Glutamatergic neuron (in vitro differentiated cells): ENCODE measurements around the gene MMP17. TPM values are rescaled to one million over a fixed set of nuclear protein-coding genes. Genes with fewer than 3 reads are reported as not detected.

ENCODE experiments used
- DNase-seq: peaks from one replicate; pipeline ENCODE4 v3.0.0; 2022
- H3K27ac Mint-ChIP-seq: one replicate; pipeline ENCODE4 v1.8.0; 2020; ENCODE audit warnings: mild to moderate bottlenecking, mixed read lengths, inconsistent platforms; ENCODE audit not compliant: unreplicated experiment
- H3K27me3 Mint-ChIP-seq: one replicate; pipeline ENCODE4 v1.8.0; 2020; ENCODE audit warnings: mild to moderate bottlenecking, moderate library complexity, mixed read lengths, inconsistent platforms; ENCODE audit not compliant: unreplicated experiment
- H3K36me3 Mint-ChIP-seq: one replicate; pipeline ENCODE4 v1.8.0; 2020; ENCODE audit warnings: mild to moderate bottlenecking, mixed read lengths, inconsistent platforms; ENCODE audit not compliant: unreplicated experiment
- H3K4me1 Mint-ChIP-seq: one replicate; pipeline ENCODE4 v1.8.0; 2020; ENCODE audit warnings: mild to moderate bottlenecking, low read depth, mixed read lengths, inconsistent platforms; ENCODE audit not compliant: unreplicated experiment
- H3K4me3 Mint-ChIP-seq: one replicate; pipeline ENCODE4 v1.8.0; 2020; ENCODE audit warnings: mild to moderate bottlenecking, mixed read lengths, inconsistent platforms; ENCODE audit not compliant: unreplicated experiment
- H3K9me3 Mint-ChIP-seq: one replicate; pipeline ENCODE4 v1.8.0; 2020; ENCODE audit warnings: mild to moderate bottlenecking, moderate library complexity, mixed read lengths, inconsistent platforms; ENCODE audit not compliant: unreplicated experiment
- CTCF ChIP-seq: fragments of 200-600 bp; sonication (generic); IDR thresholded peaks from one replicate; pipeline ENCODE4 v1.5.0; 2021; ENCODE audit not compliant: partially characterized antibody, unreplicated experiment
- total RNA-seq: library from RNA; stranded (reverse); fragmentation: NEBNext Ultra II Directional; extraction: Animal tissue kit (Norgen Biotek cat#: 25700); gene quantifications from one replicate; pipeline ENCODE4 v1.2.1, GENCODE V29; 2021; ENCODE audit not compliant: unreplicated experiment

Gene MMP17
- total RNA-seq, 1 donor from 2014 or later, result 65.8 TPM

- Mint-ChIP-seq H3K9me3 (peaks cover 8% of the 10 kb centered on the region), H3K27ac (peak overlapping the region; percentile 88), H3K4me3 (peak overlapping the region; percentile 87), H3K4me1 (peaks cover 10% of the 10 kb centered on the region), H3K36me3 (no peaks in the 10 kb centered on the region), H3K27me3 (peaks cover 10% of the 10 kb centered on the region)
- TF ChIP-seq CTCF, result no peak
- no peak for DNase-seq
Observed at GRCh38 chr12:131894981-131895639, 66.9 kb downstream of the MMP17 start.

GRCh38 chr12:131895640-131896079, 67.5 kb downstream of the MMP17 start:
- Mint-ChIP-seq H3K27ac (peak overlapping the region; percentile 88), H3K27me3 (peaks cover 10% of the 10 kb centered on the region), H3K9me3 (peaks cover 8% of the 10 kb centered on the region), H3K4me1 (peaks cover 13% of the 10 kb centered on the region), H3K36me3 (no peaks in the 10 kb centered on the region), H3K4me3 (peak overlapping the region; percentile 87)
- no peak for TF ChIP-seq CTCF
- no peak for DNase-seq

GRCh38 chr12:131896080-131896810, 68.1 kb downstream of the MMP17 start:
- peak; percentile 90 for DNase-seq
- Mint-ChIP-seq H3K36me3 (no peaks in the 10 kb centered on the region), H3K9me3 (peaks cover 8% of the 10 kb centered on the region), H3K4me3 (peak overlapping the region; percentile 87), H3K4me1 (peaks cover 13% of the 10 kb centered on the region), H3K27me3 (peaks cover 10% of the 10 kb centered on the region), H3K27ac (peak overlapping the region; percentile 81)
- TF ChIP-seq CTCF, result no peak

- peaks cover 8% of the 10 kb centered on the region for H3K9me3 Mint-ChIP-seq
- peaks cover 10% of the 10 kb centered on the region for H3K27me3 Mint-ChIP-seq
- no peak for DNase-seq
- H3K27ac Mint-ChIP-seq, result peak overlapping the region; percentile 81
- no peaks in the 10 kb centered on the region for H3K36me3 Mint-ChIP-seq
- no peak for TF ChIP-seq CTCF
- peak overlapping the region; percentile 84 for H3K4me3 Mint-ChIP-seq
- H3K4me1 Mint-ChIP-seq, result peaks cover 17% of the 10 kb centered on the region
Observed at GRCh38 chr12:131896811-131897270, 68.6 kb downstream of the MMP17 start.

- H3K36me3 Mint-ChIP-seq, result no peaks in the 10 kb centered on the region
- H3K4me3 Mint-ChIP-seq, result peak overlapping the region; percentile 68
- peak overlapping the region; percentile 87 for H3K27ac Mint-ChIP-seq
- TF ChIP-seq CTCF, result no peak
- H3K27me3 Mint-ChIP-seq, result peaks cover 10% of the 10 kb centered on the region
- peaks cover 8% of the 10 kb centered on the region for H3K9me3 Mint-ChIP-seq
- peaks cover 17% of the 10 kb centered on the region for H3K4me1 Mint-ChIP-seq
- no peak for DNase-seq
Observed at GRCh38 chr12:131897276-131897675, 69.1 kb downstream of the MMP17 start.
